HG02759 (cell line): ENCODE data around the gene ADGRL3.

ENCODE experiments used
- ATAC-seq: cut with Tn5 transposase; IDR thresholded peaks from one replicate; pipeline ENCODE4 v1.9.1; 2021; ENCODE audit warnings: mild to moderate bottlenecking, moderate library complexity; ENCODE audit not compliant: unreplicated experiment

Gene ADGRL3

DNA sequence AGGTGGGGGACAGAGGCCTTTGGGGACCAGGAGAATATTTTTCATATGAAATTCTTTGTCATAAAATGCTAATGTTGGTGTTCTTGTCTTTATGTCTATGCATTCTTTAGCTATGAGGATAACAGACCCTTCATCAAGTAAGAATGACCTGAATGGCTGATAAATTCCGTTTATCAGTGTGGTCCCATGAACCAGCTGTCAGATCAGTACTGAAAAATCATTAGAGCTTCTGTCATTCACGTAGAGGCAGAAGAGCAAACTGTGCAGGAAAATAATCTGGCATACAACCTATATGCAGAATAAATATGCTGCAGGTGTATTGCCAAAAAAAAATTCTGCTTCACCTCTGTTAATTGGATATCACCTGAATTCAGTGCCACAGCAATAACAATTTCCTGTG lies 828.6 kb downstream of the ADGRL3 start:
- ATAC-seq, result no peak

DNA sequence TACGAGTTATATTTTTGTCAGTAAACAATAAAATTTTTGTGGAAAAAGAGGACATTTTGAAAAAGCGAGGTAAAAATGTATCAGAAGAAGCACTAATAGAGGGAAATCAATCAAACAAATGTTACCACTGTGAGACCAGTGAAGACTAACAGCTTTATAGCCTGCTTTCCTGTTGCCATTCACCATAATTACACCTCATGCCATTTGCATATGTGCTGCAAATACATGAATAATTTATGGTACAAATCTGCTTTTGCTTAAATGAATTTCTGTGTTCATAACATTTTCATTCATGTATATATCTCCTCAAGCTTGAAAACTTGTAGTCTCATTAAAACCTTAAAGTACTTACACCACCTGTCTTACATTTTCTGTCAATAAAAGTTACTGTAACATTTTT lies 830.8 kb downstream of the ADGRL3 start:
- no peak for ATAC-seq

GRCh38 chr4:62037571-62037970 lies 837.4 kb downstream of the ADGRL3 start:
- no peak for ATAC-seq

DNA sequence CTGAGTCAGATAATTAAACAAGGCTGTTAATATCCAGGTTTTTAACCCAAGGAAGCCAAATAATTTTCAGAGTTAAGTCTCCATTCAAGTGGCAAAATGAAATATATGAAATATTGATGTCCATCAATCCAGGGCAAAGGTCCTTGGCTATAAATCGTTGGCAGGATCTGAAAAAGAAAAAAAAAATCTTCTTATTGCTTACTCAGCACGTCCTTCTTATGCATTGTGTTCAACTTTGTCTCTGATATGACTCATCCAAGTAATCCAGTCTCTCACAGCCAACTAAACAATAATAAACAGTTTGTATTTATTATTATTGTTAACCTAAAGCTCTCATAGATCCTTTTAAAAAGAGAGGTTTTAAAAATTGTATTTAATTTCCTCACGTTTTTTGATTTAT lies 851.2 kb downstream of the ADGRL3 start:
- ATAC-seq, result no peak

DNA sequence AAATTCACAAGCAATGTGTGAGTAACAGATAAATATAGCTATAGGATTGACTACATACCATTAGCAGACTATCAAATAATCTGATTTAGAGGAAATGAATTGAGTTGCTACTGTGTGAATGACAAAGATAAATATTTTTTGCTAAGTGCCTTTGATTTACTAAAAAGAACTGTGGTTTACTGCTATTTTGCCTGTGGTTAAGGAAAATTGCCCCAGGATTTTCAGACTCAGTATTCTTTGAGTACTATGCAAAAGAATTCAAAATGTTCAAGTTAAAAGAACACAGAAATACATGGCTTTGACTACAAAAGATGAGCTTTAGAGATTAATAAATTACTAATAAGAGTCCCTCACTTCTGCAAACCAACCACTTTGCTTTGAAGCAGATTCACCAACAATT lies 853.8 kb downstream of the ADGRL3 start:
- ATAC-seq, result no peak

- no peak for ATAC-seq
Measured at GRCh38 chr4:62057031-62057430, 856.9 kb downstream of the ADGRL3 start.

GRCh38 chr4:62058571-62058970 lies 858.4 kb downstream of the ADGRL3 start:
- no peak for ATAC-seq

DNA sequence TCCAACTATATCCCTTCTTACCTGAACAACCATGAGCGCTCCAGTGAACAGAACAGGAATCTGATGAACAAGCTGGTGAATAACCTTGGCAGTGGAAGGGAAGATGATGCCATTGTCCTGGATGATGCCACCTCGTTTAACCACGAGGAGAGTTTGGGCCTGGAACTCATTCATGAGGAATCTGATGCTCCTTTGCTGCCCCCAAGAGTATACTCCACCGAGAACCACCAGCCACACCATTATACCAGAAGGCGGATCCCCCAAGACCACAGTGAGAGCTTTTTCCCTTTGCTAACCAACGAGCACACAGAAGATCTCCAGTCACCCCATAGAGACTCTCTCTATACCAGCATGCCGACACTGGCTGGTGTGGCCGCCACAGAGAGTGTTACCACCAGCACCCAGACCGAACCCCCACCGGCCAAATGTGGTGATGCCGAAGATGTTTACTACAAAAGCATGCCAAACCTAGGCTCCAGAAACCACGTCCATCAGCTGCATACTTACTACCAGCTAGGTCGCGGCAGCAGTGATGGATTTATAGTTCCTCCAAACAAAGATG lies 870.2 kb downstream of the ADGRL3 start:
- ATAC-seq, result no peak

- ATAC-seq, result no peak
Measured at GRCh38 chr4:62075089-62075488, 875.0 kb downstream of the ADGRL3 start.

DNA sequence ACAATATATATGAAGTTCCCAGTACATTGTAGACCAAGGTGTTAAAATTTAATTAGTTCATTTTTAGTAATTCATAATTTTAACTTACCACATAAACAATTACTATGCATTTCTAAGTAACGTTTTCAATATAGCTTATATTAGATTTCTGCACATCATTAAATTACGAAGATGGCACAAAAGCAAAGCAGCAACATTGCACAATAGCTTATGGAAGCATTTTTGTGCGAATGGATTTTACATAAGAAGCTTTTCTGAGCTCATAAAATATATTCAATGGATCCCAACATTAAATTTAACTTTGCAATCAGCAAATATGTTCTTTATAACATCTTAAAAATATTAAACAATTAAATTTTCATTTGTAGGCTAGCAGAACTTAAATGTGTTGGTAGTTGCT lies 875.4 kb downstream of the ADGRL3 start:
- no peak for ATAC-seq

DNA sequence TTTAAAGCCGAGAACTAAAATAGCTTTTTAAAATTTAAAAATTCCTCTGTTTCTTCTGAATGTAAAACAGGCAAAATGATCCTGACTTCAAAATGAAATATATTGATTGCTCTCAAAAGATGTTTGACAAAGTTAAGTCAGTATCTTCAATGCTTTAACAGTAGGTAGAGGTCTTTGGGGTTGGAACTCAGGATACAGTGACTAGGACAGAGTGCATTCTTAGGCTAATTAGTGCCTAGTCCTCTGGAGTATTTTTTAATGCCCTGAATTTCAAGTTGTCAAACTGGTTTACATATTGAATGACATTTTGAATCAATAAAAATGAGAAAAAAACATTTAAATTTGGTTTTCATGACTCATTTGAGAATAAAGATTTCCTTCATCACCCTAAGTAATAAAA lies 877.3 kb downstream of the ADGRL3 start:
- ATAC-seq, result no peak

DNA sequence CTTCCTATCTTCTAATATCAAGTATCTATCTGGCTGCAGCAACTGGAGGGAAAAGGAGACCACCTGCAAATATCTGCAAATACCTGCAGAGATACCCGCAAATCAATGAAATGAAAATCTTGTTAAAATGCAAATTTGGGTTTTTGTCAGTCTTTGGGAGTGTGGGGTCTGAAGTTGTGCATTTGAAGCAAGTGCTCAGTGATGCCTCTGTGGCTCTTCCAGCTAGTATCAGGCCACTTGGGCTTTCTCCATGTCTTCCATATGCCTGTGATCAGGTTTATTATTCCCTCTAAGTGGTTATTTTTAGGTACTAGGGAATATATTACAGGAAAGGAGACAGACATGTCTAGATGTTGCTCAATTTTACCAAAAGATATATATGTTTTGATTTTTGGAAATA lies 880.3 kb downstream of the ADGRL3 start:
- no peak for ATAC-seq

DNA sequence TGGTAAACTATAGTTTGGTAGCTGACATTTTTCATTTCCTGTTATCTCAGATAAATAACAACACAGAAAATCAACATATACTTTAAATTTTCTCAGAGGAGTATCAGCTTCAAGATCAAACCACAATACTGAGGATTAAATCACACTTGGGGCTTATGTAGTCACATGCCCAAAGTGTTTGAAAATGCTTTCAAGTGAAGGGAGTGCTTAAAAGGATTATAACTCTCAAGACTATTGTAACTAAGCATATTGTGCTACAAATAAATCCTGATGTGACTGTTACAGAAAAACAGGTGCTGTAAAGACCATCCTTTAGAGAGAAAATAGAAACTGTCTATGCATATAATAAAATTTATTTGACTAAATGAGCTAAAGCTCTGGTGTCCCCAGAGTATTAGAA lies 887.6 kb downstream of the ADGRL3 start:
- ATAC-seq, result no peak

DNA sequence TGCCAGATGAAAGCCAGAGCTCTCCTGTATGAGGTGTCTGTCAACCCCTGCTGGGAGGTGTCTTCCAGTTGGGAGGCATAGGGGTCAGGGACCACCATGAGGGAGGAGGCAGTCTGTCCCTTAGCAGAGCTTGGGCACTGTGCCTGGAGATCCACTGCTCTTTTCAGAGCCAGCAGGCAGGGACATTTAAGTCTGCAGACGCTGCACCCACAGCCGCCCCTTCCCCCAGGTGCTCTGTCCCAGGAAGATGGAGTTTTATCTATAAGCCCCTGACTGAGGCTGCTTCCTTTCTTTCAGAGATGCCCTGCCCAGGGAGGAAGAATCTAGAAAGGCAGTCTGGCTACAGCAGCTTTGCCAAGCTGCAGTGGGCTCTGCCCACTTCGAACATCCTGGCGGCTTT lies 893.6 kb downstream of the ADGRL3 start:
- ATAC-seq, result no peak

DNA sequence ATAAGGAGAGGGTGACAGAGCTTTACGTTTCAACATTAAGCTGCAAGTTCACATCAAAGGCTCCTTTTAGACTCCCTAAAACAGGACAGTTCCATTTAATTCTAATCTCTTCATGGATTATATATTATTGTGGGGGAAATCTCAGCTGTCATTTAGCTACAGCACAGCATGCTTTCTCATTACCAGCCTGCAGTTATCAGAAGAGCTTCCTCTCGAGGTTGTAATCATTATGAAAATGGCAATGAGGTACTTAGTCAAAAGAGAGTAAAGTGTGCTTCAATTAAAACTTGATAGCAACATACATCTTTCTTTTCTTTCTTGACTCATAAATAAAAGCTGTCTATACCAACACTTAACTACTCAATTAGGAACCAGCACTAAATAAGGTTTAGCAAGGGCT lies 896.8 kb downstream of the ADGRL3 start:
- no peak for ATAC-seq

DNA sequence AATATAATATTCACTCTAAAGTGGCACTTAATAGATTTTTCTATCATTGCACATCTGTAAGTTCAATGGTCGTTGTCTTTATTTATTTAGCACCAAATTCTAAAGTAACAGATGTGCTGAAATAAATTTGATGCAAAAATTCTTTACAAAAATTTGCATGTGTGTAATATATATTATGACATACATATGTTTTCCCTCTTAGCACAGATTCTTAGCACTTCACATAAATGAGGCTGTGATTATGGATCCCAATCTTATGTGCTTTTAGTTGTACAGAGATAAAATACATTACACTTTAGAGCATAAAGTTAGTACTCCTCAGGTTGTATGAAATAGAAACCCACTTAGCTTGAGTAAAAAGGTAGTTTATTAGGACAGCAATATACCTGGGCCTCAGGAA lies 915.1 kb downstream of the ADGRL3 start:
- no peak for ATAC-seq

DNA sequence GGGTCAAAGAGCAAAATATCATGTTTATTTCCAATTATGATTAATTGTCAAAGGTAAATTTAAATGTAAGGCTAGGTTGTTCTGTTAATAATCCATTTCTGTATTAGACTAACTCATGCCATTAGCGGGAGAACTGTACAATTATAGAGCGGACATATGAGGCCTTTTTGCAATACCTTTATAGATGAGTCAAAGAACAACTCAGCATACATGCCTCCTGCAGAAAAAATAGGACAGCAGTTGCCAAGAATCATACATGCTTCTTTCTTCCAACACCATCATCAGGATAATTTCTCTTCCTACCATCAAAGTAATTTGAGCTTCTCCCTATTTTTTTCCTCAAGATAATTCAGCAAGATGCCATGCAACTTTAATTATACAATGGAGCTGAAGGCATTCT lies 917.8 kb downstream of the ADGRL3 start:
- no peak for ATAC-seq

DNA sequence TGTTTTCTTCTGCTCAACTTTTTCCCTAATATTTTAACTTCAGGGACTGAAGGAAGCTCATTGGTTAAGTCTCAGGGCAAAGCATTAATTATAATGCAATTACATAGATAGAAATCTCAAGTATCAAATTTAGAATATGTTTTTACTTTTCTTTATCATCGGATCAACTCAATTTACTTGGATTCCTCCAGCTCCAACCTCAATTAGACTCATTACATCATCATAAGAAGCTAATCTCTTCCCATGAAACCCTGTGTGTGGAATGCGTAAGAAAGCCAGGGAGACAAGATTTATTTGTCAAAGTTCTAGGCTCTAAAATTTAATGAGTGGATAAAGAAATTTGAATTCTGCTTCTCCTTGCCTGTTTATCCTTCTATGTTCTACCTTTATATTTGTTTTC lies 918.4 kb downstream of the ADGRL3 start:
- no peak for ATAC-seq

GRCh38 chr4:62119195-62119594 lies 919.1 kb downstream of the ADGRL3 start:
- ATAC-seq, result no peak

DNA sequence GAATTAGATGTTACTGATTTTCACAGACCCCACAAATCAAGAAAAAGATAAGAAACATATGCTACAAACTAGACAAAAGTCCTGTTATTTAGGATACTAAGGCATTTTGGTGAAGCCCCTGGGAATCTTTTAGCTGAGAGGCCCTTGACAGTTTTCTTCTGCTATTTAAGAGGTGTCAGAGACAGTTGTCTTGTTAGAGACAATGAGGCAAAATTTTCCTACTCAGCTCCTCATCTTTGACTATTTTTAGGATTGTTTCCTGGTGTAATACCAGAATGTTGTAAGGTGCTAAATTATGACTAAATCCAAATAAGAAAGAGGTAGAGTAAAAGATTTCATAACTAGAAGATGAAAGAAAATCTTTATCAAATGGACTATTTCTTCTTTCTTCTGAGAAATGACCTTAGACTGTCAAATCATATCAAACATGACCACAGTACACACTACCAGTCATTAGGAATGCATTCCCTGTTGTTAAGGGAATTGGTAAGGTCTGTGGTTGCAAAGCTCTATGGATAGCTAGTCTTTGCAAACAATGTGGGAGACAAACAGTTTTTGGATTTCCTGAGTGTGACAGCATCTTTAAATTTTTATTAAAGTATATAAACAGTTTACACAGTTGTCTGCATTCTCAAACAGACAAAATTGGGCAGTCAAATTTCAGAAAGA lies 926.1 kb downstream of the ADGRL3 start:
- ATAC-seq, result no peak
